Breast epithelium (tissue), 4 donors: ENCODE results near the gene MYNN. TPM values are rescaled to one million over a fixed set of nuclear protein-coding genes. Genes with fewer than 3 reads are reported as not detected.
A peak's percentile ranks its signal among the peaks of the same experiment; 100 is the strongest.

ENCODE experiments used
- DNase-seq, 2 donors: peaks; one replicate each; pipeline ENCODE4 v3.0.0-alpha.2; 2019; ENCODE audit warnings: low spot score in 2 of 2
- H3K27ac ChIP-seq, 2 donors: fragments of 200-600 bp; sonication (generic) in 1 of 2; one replicate each; pipeline ENCODE4 v1.5.1; 2016 to 2019; ENCODE audit warnings: mild to moderate bottlenecking in 1 of 2
- H3K27me3 ChIP-seq, 2 donors: fragments of 200-600 bp; sonication (generic) in 1 of 2; one replicate each; pipeline versions ENCODE4 v1.5.1 to v1.6.0; 2017 to 2019; ENCODE audit warnings: control low read depth in 1 of 2, mild to moderate bottlenecking in 1 of 2
- H3K36me3 ChIP-seq: fragments of 200-600 bp; one replicate; pipeline ENCODE4 v1.5.1; 2019
- H3K4me1 ChIP-seq, 2 donors: fragments of 200-600 bp; sonication (generic); one replicate each; pipeline ENCODE4 v1.5.1; 2016 to 2019; ENCODE audit warnings: control low read depth in 1 of 2
- H3K4me3 ChIP-seq, 3 donors: fragments of 200-600 bp; sonication (generic); 1 replicate in 2 of 3; 2 replicates in 1 of 3; pipeline ENCODE4 v1.5.1; 2016 to 2019; ENCODE audit warnings: mild to moderate bottlenecking in 3 of 3, moderate library complexity in 2 of 3
- H3K9me3 ChIP-seq, 2 donors: fragments of 200-600 bp; sonication (generic) in 1 of 2; one replicate each; pipeline ENCODE4 v1.5.1; 2016 to 2019; ENCODE audit warnings: control low read depth in 1 of 2
- POLR2A ChIP-seq: fragments of 450-650 bp; IDR thresholded peaks from one replicate; pipeline ENCODE4 v1.6.1; 2016; ENCODE audit warnings: antibody characterized with exemption, mild to moderate bottlenecking, moderate library complexity
- POLR2AphosphoS5 ChIP-seq, 3 donors: sonication (generic); formaldehyde crosslinking; IDR thresholded peaks; one replicate each; pipeline ENCODE4 v1.6.1; 2017; ENCODE audit warnings: antibody characterized with exemption in 3 of 3
- intact Hi-C: fragments of 100-400 bp; cut with DNase I; formaldehyde crosslinking; loops from one replicate; pipeline ENCODE4 v1.15.1; 2023; ENCODE audit warnings: low total_unique reads
- total RNA-seq, 3 donors: library from RNA; depleted of rRNA; stranded (reverse); fragments of >200 nt; gene quantifications; one replicate each; pipeline ENCODE4 v1.1.0, GENCODE V29; 2016
- TF ChIP-seq, protein P1 (sequence below), 3 donors: fragments of 450-650 bp; IDR thresholded peaks; one replicate each; pipeline ENCODE4 v1.5.1; 2016 to 2017; ENCODE audit warnings: antibody characterized with exemption in 3 of 3, mild to moderate bottlenecking in 3 of 3, moderate library complexity in 3 of 3

The MYNN gene
- total RNA-seq, 3 donors from 2014 or later: 16.0 to 29.0 (median 18.7) TPM

DNA sequence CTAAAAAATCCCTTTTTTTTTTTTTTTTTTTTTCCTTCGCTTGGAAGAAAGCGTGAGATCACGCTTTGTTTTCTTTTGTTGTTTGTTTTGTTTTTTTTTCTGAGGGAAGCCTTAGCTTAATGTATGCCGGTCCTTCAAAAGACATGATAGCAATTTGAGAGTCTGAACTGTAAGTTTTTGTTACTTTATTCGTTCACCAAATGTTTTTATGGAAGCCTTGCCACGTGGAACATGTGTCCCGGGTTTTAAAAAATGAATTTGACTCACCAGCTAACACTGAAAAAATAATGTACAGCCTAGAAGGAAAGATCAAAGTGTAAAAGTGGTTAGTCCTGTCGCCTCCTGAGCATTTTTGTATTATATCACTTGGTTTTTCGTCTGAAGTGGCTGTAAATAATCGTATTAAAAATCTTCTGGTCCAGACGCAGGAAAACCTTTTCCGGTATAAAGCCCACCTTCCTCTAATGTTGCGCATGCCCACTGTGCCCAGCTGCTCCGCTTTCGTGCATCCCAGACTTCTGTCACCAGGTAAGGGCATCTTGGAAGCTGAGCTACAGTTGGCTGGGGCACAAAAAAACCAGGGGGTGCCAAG is 795 bp upstream of the MYNN start:
- Histone ChIP-seq H3K9me3 (no peaks in the 10 kb centered on the region), H3K36me3 (no peaks in the 10 kb centered on the region), H3K27me3 (no peaks in the 10 kb centered on the region), H3K27ac (peak overlapping the region; percentile 99 to 100), H3K4me1 (peaks cover 0 to 14% of the 10 kb centered on the region in 2 donors), H3K4me3 (peak overlapping the region; percentile 92 to 100 (median 93))
- peak in 1 of 2 donors; percentile 67 for DNase-seq
- TF ChIP-seq POLR2AphosphoS5 (IDR thresholded peaks at IDR 0.05) (no peak), POLR2A (no peak)
- TF ChIP-seq, protein P1, sequence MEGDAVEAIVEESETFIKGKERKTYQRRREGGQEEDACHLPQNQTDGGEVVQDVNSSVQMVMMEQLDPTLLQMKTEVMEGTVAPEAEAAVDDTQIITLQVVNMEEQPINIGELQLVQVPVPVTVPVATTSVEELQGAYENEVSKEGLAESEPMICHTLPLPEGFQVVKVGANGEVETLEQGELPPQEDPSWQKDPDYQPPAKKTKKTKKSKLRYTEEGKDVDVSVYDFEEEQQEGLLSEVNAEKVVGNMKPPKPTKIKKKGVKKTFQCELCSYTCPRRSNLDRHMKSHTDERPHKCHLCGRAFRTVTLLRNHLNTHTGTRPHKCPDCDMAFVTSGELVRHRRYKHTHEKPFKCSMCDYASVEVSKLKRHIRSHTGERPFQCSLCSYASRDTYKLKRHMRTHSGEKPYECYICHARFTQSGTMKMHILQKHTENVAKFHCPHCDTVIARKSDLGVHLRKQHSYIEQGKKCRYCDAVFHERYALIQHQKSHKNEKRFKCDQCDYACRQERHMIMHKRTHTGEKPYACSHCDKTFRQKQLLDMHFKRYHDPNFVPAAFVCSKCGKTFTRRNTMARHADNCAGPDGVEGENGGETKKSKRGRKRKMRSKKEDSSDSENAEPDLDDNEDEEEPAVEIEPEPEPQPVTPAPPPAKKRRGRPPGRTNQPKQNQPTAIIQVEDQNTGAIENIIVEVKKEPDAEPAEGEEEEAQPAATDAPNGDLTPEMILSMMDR (IDR thresholded peaks at IDR 0.05): no peak
- intact Hi-C loops: no loop called here

DNA sequence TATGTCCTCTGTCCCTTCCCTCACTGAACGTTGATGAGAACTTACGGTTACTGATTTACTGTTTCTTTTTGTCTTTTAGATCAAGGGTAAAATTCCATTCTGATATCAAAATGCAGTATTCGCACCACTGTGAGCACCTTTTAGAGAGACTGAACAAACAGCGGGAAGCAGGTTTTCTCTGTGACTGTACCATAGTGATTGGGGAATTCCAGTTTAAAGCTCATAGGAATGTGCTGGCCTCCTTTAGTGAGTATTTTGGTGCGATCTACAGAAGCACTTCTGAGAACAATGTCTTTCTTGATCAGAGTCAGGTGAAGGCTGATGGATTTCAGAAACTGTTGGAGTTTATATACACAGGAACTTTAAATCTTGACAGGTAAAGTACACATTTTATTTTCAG is 990 bp downstream of the MYNN start:
- H3K4me3 ChIP-seq: peak overlapping the region; percentile 92 to 100 (median 93)
- no peak for DNase-seq
- H3K27me3 ChIP-seq: no peaks in the 10 kb centered on the region
- H3K9me3 ChIP-seq: no peaks in the 10 kb centered on the region
- H3K4me1 ChIP-seq: peaks cover 0 to 14% of the 10 kb centered on the region in 2 donors
- H3K36me3 ChIP-seq: no peaks in the 10 kb centered on the region
- TF ChIP-seq, protein P1 (IDR thresholded peaks at IDR 0.05): no peak
- no peak for TF ChIP-seq POLR2A
- TF ChIP-seq POLR2AphosphoS5 (IDR thresholded peaks at IDR 0.05): no peak
- peak overlapping the region in 1 of 2 donors; percentile 99 for H3K27ac ChIP-seq
- intact Hi-C loops: no loop called here

DNA sequence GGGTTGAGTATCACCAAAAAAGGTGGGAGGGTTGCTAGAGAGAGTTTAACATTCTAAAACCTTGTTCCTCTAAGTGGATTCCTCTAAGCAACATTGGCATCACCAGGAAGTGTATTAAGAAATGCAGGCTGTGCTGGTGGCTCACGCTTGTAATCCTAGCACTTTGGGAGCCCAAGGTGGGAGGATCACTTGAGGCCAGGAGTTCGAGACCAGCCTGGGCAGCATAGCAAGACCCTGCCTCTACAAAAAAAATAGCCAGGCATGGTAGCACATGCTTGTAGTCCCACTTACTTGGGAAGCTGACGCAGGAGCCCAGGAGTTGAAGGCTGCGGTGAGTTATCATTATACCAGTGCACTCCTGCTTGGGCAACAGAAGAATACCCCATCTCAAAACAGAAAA is 4.6 kb downstream of the MYNN start:
- no peak overlapping the region for H3K27ac ChIP-seq
- no peak for DNase-seq
- no peaks in the 10 kb centered on the region for H3K36me3 ChIP-seq
- H3K27me3 ChIP-seq: no peaks in the 10 kb centered on the region
- no peaks in the 10 kb centered on the region for H3K9me3 ChIP-seq
- H3K4me1 ChIP-seq: peaks cover 0 to 14% of the 10 kb centered on the region in 2 donors
- no peak for TF ChIP-seq POLR2A
- TF ChIP-seq, protein P1 (IDR thresholded peaks at IDR 0.05): no peak
- no peak for TF ChIP-seq POLR2AphosphoS5 (IDR thresholded peaks at IDR 0.05)
- intact Hi-C loops: no loop called here
- no peak overlapping the region for H3K4me3 ChIP-seq

DNA sequence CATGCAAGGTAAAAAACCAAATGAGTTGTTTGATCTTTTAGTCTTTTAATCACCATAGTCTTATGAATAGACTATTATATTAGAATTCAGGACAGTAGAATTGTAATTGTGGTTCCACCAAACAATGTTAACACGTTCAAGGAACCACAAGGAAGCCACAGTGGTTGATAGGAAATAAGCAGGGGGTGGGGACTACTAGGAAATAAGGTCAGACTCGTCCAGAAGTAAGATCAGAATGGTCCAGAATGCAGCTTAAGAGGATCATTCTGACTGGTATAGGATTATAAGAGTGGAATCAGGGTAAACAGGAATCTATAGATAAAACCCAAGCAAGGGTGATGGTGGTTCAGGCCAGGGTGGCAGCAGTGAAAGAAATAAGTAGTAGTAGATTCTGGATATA is 7.5 kb downstream of the MYNN start:
- Histone ChIP-seq H3K27ac (no peak overlapping the region), H3K27me3 (no peaks in the 10 kb centered on the region), H3K4me1 (no peaks in the 10 kb centered on the region), H3K36me3 (peaks cover 2% of the 10 kb centered on the region), H3K4me3 (no peak overlapping the region), H3K9me3 (no peaks in the 10 kb centered on the region)
- TF ChIP-seq POLR2AphosphoS5 (IDR thresholded peaks at IDR 0.05) (no peak), POLR2A (no peak)
- TF ChIP-seq, protein P1 (IDR thresholded peaks at IDR 0.05): no peak
- intact Hi-C loops: no loop called here
- DNase-seq: no peak

DNA sequence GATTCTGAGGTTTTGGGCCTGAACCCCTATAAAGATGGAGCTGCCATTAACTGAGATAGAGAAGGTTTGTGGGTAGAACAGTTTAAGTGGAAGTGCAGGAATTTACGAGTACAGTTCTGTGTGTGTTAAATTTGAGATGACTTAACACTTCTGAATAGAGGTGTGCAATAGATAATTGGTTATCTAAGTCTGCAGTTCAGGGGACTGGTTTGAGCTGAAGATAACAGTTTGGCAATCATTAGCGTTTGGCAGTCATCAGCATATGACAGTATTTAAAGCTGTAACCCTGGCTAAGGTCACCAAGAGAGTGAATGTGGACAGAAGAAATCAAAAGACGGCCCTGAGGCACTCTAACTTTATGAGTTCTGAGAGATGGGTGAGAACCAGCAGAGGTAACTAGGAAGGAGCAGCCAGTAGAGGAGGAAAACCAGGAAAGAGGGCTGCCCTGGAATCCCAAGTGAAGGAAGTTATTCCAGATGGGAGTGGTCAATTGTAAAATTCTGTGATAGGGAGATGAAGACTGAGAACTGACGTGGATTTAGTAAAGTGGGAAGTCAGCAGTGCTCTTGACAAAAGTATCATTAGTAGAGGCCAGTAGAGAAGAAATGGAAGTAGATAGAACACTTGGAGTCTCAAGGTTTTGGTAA is 8.1 kb downstream of the MYNN start:
- Histone ChIP-seq H3K27ac (no peak overlapping the region), H3K27me3 (no peaks in the 10 kb centered on the region), H3K9me3 (no peaks in the 10 kb centered on the region), H3K4me1 (no peaks in the 10 kb centered on the region), H3K36me3 (peaks cover 6% of the 10 kb centered on the region), H3K4me3 (no peak overlapping the region)
- TF ChIP-seq POLR2AphosphoS5 (IDR thresholded peaks at IDR 0.05): no peak
- intact Hi-C loops: no loop called here
- no peak for DNase-seq
